Heart right ventricle (tissue), 16 donors: ENCODE results near the gene DYSF. TPM values are rescaled to one million over a fixed set of nuclear protein-coding genes. Genes with fewer than 3 reads are reported as not detected.

Source experiments
- ATAC-seq, 8 donors: fragments of 200-7000 bp; cut with Tn5 transposase; one replicate each; pipeline ENCODE4 v1.9.1; 2020; ENCODE audit warnings: mild to moderate bottlenecking in 8 of 8, moderate library complexity in 8 of 8, moderate number of reproducible peaks in 1 of 8
- DNase-seq, 2 donors: peaks; one replicate each; pipeline ENCODE4 v3.0.0-alpha.2; 2020
- H3K27ac ChIP-seq, 10 donors: fragments of 200-600 bp; sonication (generic) in 2 of 10; one replicate each; pipeline versions ENCODE4 v1.5.0 to v1.8.0; 2020 to 2022; ENCODE audit warnings: mild to moderate bottlenecking in 3 of 10
- H3K27me3 ChIP-seq, 7 donors: fragments of 200-600 bp; one replicate each; pipeline ENCODE4 v1.8.0; 2021 to 2022; ENCODE audit warnings: mild to moderate bottlenecking in 2 of 7
- H3K36me3 ChIP-seq, 9 donors: fragments of 200-600 bp; sonication (generic) in 1 of 9; one replicate each; pipeline versions ENCODE4 v1.5.0 to v1.8.0; 2020 to 2022; ENCODE audit warnings: mild to moderate bottlenecking in 2 of 9
- H3K4me1 ChIP-seq, 9 donors: fragments of 200-600 bp; sonication (generic) in 1 of 9; one replicate each; pipeline versions ENCODE4 v1.5.0 to v1.8.0; 2020 to 2022; ENCODE audit warnings: mild to moderate bottlenecking in 4 of 9
- H3K4me3 ChIP-seq, 10 donors: fragments of 200-600 bp; sonication (generic) in 2 of 10; one replicate each; pipeline versions ENCODE4 v1.5.0 to v1.8.0; 2020 to 2022; ENCODE audit warnings: mild to moderate bottlenecking in 7 of 10, moderate library complexity in 2 of 10
- H3K9me3 ChIP-seq, 11 donors: fragments of 200-600 bp in 10 of 11; sonication (generic) in 2 of 11; one replicate each; pipeline versions ENCODE4 v1.5.0 to v1.8.0; 2013 to 2022; ENCODE audit warnings: mild to moderate bottlenecking in 2 of 11, control low read depth in 1 of 11, moderate library complexity in 1 of 11
- CTCF ChIP-seq, 9 donors: fragments of 200-600 bp; sonication (generic) in 2 of 9; IDR thresholded peaks; one replicate each; pipeline versions ENCODE4 v1.5.0 to v1.8.0; 2021 to 2022; ENCODE audit warnings: antibody characterized with exemption in 9 of 9, mild to moderate bottlenecking in 5 of 9, moderate library complexity in 1 of 9
- WGBS, 2 donors: extraction: QIAGEN DNeasy Blood & Tissue Kit; methylation state at CpG; one replicate each; pipeline ENCODE4 v1.1.7; 2013; ENCODE audit warnings: inconsistent platforms in 1 of 2; 5-methylcytosine and 5-hydroxymethylcytosine counted together
- intact Hi-C, 10 donors: fragments of 100-400 bp; cut with DNase I; formaldehyde crosslinking; loops; one replicate each; pipeline versions ENCODE4 v1.11.1 to v1.14.2; 2022
- polyA plus RNA-seq, 2 donors: library from polyadenylated mRNA; stranded (reverse); fragments of 200-250 nt; gene quantifications; one replicate each; pipeline ENCODE4 v1.2.3, GENCODE V29; 2013
- total RNA-seq, 10 donors: library from RNA; stranded (reverse); fragmentation: NEBNext Ultra II Directional in 3 of 10; extraction: Animal tissue kit (Norgen Biotek cat#: 25700) in 3 of 10; gene quantifications; one replicate each; pipeline versions ENCODE4 v1.2.1 to v1.2.4, GENCODE V29; 2021 to 2023
- donor health status: Arrhythmogenic right ventricular cardiomyopathy.
- donor health status: ischemic (EF 13 %, LVEDD 7.1; RV severe dilation, severe dysfunction).
- donor health status: healthy with polysubstance abuse.
- donor health status: DM: no; HTN: yes; CAD: no.
- donor health status: DM: no; HTN: no; CAD: no.
- donor health status: ischemic (EF 25% LVEDD 6.9; RV normal size, moderate dysfunction).
- donor health status: ischemic (EF 25% LVEDD 5.7; RV mildly dilated, moderate dysfunction).
- donor health status: healthy.
- donor health status: DM: yes; HTN: yes; CAD: no.
- donor health status: Ischemic cardiomyopathy.
- donor health status: ischemic (EF 35%, LVEDD 5.7; RV mildly dilated, moderate dysfunction).
- donor health status: nonischemic (EF 11% LVEDD 7.7; RV severe dilation, severe dysfunction).
- donor health status: DM: yes; HTN: yes; CAD: no.
- donor health status: PGD.
- donor health status: ischemic (EF 29% LVEDD 5.4; RV normal size, mild dysfunction).
- donor health status: nonischemic (EF 23%, LVEDD 6.1; RV moderate dilation, normal function).

The DYSF gene
- total and polyA plus RNA-seq, 12 donors, result 20.6 to 100 (median 64.8) TPM

- no peak overlapping the region for H3K4me3 ChIP-seq
- no peaks in the 10 kb centered on the region for H3K9me3 ChIP-seq
- 95 to 98% methylated on average over 7 of the region's 7 CpGs for WGBS, 2 donors
- TF ChIP-seq CTCF (IDR thresholded peaks at IDR 0.05), result no peak
- H3K27me3 ChIP-seq, result no peaks in the 10 kb centered on the region
- H3K27ac ChIP-seq, result no peak overlapping the region
- peaks cover 9 to 50% (median 32%) of the 10 kb centered on the region in 9 donors for H3K4me1 ChIP-seq
- ATAC-seq, result no peak
- H3K36me3 ChIP-seq, result peaks cover 0 to 63% (median 0%) of the 10 kb centered on the region in 9 donors
- DNase-seq, result no peak
- intact Hi-C loops, result loop anchor here in 7 of 10 donors (5.0 to 10.0 kb wide), 6 partner anchors 60 to 547 kb away; no protein-coding TSS in a partner anchor
These were observed 154.0 kb downstream of the DYSF start for GRCh38 chr2:71607151-71607889.

DNA sequence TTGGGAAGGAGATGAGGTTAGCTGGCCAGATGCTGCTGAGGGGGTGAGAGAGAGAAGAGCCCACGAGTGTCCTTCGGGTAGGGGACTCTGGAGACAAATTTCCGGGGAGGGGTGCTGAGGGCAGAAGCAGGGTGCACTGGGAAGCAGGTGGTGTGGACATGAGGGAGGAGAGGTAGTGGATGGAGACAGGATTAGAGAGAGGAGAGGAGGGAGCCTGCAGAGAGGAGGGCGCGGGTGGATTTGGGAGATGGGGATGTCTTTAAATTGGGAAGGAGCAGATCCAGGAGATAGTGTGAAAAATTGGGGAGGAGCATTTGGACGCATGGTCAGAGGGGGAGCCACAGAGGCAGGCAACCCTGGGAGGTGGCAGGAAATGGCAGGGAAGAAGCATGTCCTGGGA, 154.7 kb downstream of the DYSF start:
- whole genome bisulfite sequencing, 2 donors, result 72 to 83% methylated on average over 6 of the region's 6 CpGs
- H3K36me3 ChIP-seq, result peaks cover 0 to 63% (median 0%) of the 10 kb centered on the region in 9 donors

GRCh38 chr2:71608441-71608840, 155.1 kb downstream of the DYSF start:
- intact Hi-C loops, result loop anchor here in 7 of 10 donors (5.0 to 10.0 kb wide), 6 partner anchors 61 to 546 kb away; no protein-coding TSS in a partner anchor
- H3K27ac ChIP-seq, result no peak overlapping the region
- DNase-seq, result no peak
- ATAC-seq, result no peak
- 60 to 63% methylated on average over 12 of the region's 12 CpGs for WGBS, 2 donors
- no peak overlapping the region for H3K4me3 ChIP-seq
- peaks cover 9 to 46% (median 27%) of the 10 kb centered on the region in 9 donors for H3K4me1 ChIP-seq
- no peaks in the 10 kb centered on the region for H3K9me3 ChIP-seq
- no peak for TF ChIP-seq CTCF (IDR thresholded peaks at IDR 0.05)
- H3K27me3 ChIP-seq, result no peaks in the 10 kb centered on the region
- peaks cover 0 to 63% (median 0%) of the 10 kb centered on the region in 9 donors for H3K36me3 ChIP-seq

More for the DNA sequence above, 154.7 kb downstream of the DYSF start:
- DNase-seq (no peak), ATAC-seq (no peak)
- intact Hi-C loops, result loop anchor here in 7 of 10 donors (5.0 to 10.0 kb wide), 6 partner anchors 61 to 547 kb away; no protein-coding TSS in a partner anchor
- Histone ChIP-seq H3K27ac (no peak overlapping the region), H3K27me3 (no peaks in the 10 kb centered on the region), H3K4me3 (no peak overlapping the region), H3K4me1 (peaks cover 9 to 46% (median 26%) of the 10 kb centered on the region in 9 donors), H3K9me3 (no peaks in the 10 kb centered on the region)
- no peak for TF ChIP-seq CTCF (IDR thresholded peaks at IDR 0.05)

GRCh38 chr2:71609029-71609428, 155.7 kb downstream of the DYSF start:
- DNase-seq, result no peak
- 60 to 65% methylated on average over 1 of the region's 1 CpG for WGBS, 2 donors
- intact Hi-C loops, result loop anchor here in 7 of 10 donors (5.0 to 10.0 kb wide), 6 partner anchors 62 to 546 kb away; no protein-coding TSS in a partner anchor
- Histone ChIP-seq H3K36me3 (peaks cover 0 to 63% (median 0%) of the 10 kb centered on the region in 9 donors), H3K4me3 (no peak overlapping the region), H3K27me3 (no peaks in the 10 kb centered on the region), H3K4me1 (peaks cover 8 to 46% (median 28%) of the 10 kb centered on the region in 9 donors), H3K27ac (no peak overlapping the region), H3K9me3 (no peaks in the 10 kb centered on the region)
- ATAC-seq, result no peak
- TF ChIP-seq CTCF (IDR thresholded peaks at IDR 0.05), result no peak
